ENCODE data around the gene OTOL1. TPM values are rescaled to one million over a fixed set of nuclear protein-coding genes. Genes with fewer than 3 reads are reported as not detected.

Gene OTOL1
- total RNA-seq (1 to 10 TPM in 1 of 2 donors, not detected in 1; 1.0 TPM), polyA plus RNA-seq (ENCODE audit: insufficient read length in 2 of 2) (not detected)
- long read RNA-seq, donor 1: 0 reads
- long read RNA-seq, donor 2: 0 reads
- long read RNA-seq, donor 3: 0 reads
- long read RNA-seq, donor 4: 0 reads

GRCh38 chr3:161496508-161496907 is at the start of gene OTOL1:
TSS of gene OTOL1 (plus strand) at chr3:161496808. CDS start at chr3:161496808, 0 bp downstream.
- 80% methylated on average over 1 of the region's 1 CpG for WGBS (ENCODE audit: insufficient coverage)
- no peaks in the 10 kb centered on the region for H3K36me3 ChIP-seq (ENCODE audit: control insufficient read depth, insufficient read depth, low read length)
- no peaks in the 10 kb centered on the region for H3K27me3 ChIP-seq (ENCODE audit: control insufficient read depth, insufficient read depth, low read length)
- DNase-seq (ENCODE audit: low read depth in 4 of 6, low spot score in 6 of 6): no peak
- H3K4me1 ChIP-seq (ENCODE audit: control insufficient read depth, insufficient read depth, low read length): no peaks in the 10 kb centered on the region
- H3K4me3 ChIP-seq (ENCODE audit: low read depth, low read length): no peak within 1 kb of the TSS
- no peak within 1 kb of the TSS for H3K27ac ChIP-seq (ENCODE audit: low read depth, low read length)
- H3K9me3 ChIP-seq (ENCODE audit: control insufficient read depth, insufficient read depth, low read length): no peaks in the 10 kb centered on the region

DNA sequence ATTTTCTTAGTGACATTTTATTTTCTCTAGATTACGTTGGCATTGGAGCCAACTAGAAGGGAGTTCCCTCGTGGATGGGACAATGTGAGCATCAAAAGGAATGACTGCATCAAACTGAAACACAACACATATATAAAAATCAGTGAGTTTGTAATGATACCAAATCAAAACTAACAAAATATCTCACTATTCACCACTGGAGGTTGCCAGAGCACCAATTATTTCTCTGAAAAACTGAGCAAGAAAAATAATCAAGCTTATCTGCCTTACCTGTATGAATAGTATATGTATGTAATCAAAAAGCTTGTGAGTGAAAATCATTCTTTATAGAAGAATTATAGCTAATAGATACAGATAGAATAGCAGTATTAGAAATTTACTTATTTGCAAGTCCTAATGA is 46.8 kb upstream of the OTOL1 start:
- peak in 1 of 6 donors; percentile 53 for DNase-seq (ENCODE audit: low read depth in 4 of 6, low spot score in 6 of 6)
- no CpG with 5 or more reads among the region's 2 CpGs for WGBS (ENCODE audit: insufficient coverage)
- Histone ChIP-seq H3K36me3 (ENCODE audit: control insufficient read depth, insufficient read depth, low read length) (no peaks in the 10 kb centered on the region), H3K4me1 (ENCODE audit: control insufficient read depth, insufficient read depth, low read length) (no peaks in the 10 kb centered on the region), H3K27me3 (ENCODE audit: control insufficient read depth, insufficient read depth, low read length) (no peaks in the 10 kb centered on the region), H3K9me3 (ENCODE audit: control insufficient read depth, insufficient read depth, low read length) (no peaks in the 10 kb centered on the region), H3K27ac (ENCODE audit: low read depth, low read length) (no peak overlapping the region), H3K4me3 (ENCODE audit: low read depth, low read length) (no peak overlapping the region)

DNA sequence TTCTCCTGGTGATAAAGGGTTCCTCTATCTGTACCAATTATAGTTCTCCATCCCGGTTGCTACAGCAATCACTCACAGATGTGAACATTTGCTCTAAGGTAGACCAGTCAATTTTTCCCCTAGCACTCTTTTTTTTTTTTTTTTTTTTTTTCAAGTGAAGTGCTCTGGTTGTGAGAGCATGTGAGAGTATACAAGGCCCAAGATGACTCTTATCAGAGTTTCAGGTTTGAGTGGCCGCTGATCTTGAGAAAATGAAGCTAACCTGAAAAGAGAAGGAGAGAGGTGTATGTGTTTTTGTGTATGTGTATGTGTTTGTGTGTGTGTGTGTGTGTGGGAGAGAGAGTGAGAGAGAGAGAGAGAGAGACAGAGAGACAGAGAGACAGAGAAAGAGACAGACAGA is 44.4 kb upstream of the OTOL1 start:
- Histone ChIP-seq H3K36me3 (ENCODE audit: control insufficient read depth, insufficient read depth, low read length) (no peaks in the 10 kb centered on the region), H3K27me3 (ENCODE audit: control insufficient read depth, insufficient read depth, low read length) (no peaks in the 10 kb centered on the region), H3K4me3 (ENCODE audit: low read depth, low read length) (no peak overlapping the region), H3K4me1 (ENCODE audit: control insufficient read depth, insufficient read depth, low read length) (no peaks in the 10 kb centered on the region), H3K9me3 (ENCODE audit: control insufficient read depth, insufficient read depth, low read length) (no peaks in the 10 kb centered on the region), H3K27ac (ENCODE audit: low read depth, low read length) (no peak overlapping the region)
- DNase-seq (ENCODE audit: low read depth in 4 of 6, low spot score in 6 of 6): no peak
- WGBS (ENCODE audit: insufficient coverage): 93% methylated on average over 1 of the region's 2 CpGs

- Histone ChIP-seq H3K4me3 (ENCODE audit: low read depth, low read length) (no peak overlapping the region), H3K4me1 (ENCODE audit: control insufficient read depth, insufficient read depth, low read length) (no peaks in the 10 kb centered on the region), H3K36me3 (ENCODE audit: control insufficient read depth, insufficient read depth, low read length) (no peaks in the 10 kb centered on the region), H3K27me3 (ENCODE audit: control insufficient read depth, insufficient read depth, low read length) (no peaks in the 10 kb centered on the region), H3K27ac (ENCODE audit: low read depth, low read length) (no peak overlapping the region), H3K9me3 (ENCODE audit: control insufficient read depth, insufficient read depth, low read length) (no peaks in the 10 kb centered on the region)
- DNase-seq (ENCODE audit: low read depth in 4 of 6, low spot score in 6 of 6): peak in 2 of 6 donors; percentile 10 to 12
- 43% methylated on average over 1 of the region's 2 CpGs for WGBS (ENCODE audit: insufficient coverage)
These were observed 42.0 kb upstream of the OTOL1 start for GRCh38 chr3:161454615-161455014.

DNA sequence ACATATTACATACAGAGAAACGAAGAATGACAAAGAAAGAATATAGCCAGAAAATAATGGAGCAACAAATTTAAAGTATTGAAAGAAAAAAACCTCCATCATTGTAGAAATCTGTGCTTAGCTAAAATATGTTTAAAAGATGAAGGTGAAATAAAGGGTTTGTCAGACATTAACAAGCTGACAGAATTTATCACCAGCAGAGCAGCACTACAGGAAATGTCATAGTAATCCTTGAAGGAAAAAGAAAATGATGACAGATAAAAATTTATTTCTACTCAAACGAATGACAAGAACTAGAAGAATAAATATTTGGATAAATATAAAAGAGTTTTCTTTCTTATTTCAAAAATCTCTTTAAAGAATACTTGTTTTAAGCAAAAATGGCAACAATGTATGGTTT is 40.6 kb upstream of the OTOL1 start:
- H3K36me3 ChIP-seq (ENCODE audit: control insufficient read depth, insufficient read depth, low read length): no peaks in the 10 kb centered on the region
- no peaks in the 10 kb centered on the region for H3K9me3 ChIP-seq (ENCODE audit: control insufficient read depth, insufficient read depth, low read length)
- H3K4me3 ChIP-seq (ENCODE audit: low read depth, low read length): no peak overlapping the region
- no peak for DNase-seq (ENCODE audit: low read depth in 4 of 6, low spot score in 6 of 6)
- WGBS (ENCODE audit: insufficient coverage): no CpG with 5 or more reads among the region's 2 CpGs
- no peaks in the 10 kb centered on the region for H3K27me3 ChIP-seq (ENCODE audit: control insufficient read depth, insufficient read depth, low read length)
- H3K4me1 ChIP-seq (ENCODE audit: control insufficient read depth, insufficient read depth, low read length): no peaks in the 10 kb centered on the region
- H3K27ac ChIP-seq (ENCODE audit: low read depth, low read length): no peak overlapping the region

DNA sequence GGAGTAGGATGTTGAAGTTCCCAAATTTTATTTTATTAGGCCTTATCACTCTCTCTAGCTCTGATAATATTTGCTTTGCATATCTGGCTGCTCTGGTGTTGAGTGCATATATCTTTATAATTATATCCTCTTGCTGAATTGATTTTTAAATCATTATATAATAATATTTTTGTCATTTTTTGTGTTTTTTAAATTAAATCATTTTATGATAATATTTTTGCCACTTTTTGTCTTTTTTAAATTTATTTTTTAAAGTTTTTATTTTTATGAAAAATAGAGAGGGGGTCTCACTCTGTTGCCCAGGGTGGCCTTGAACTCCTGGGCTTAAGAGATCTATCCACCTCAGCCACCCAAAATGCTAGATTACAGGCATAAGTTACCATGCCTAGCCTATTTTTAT is 34.5 kb upstream of the OTOL1 start:
- DNase-seq (ENCODE audit: low read depth in 4 of 6, low spot score in 6 of 6): no peak
- H3K27me3 ChIP-seq (ENCODE audit: control insufficient read depth, insufficient read depth, low read length): no peaks in the 10 kb centered on the region
- H3K4me1 ChIP-seq (ENCODE audit: control insufficient read depth, insufficient read depth, low read length): no peaks in the 10 kb centered on the region
- H3K27ac ChIP-seq (ENCODE audit: low read depth, low read length): no peak overlapping the region
- H3K4me3 ChIP-seq (ENCODE audit: low read depth, low read length): no peak overlapping the region
- no peaks in the 10 kb centered on the region for H3K36me3 ChIP-seq (ENCODE audit: control insufficient read depth, insufficient read depth, low read length)
- peaks cover 14% of the 10 kb centered on the region for H3K9me3 ChIP-seq (ENCODE audit: control insufficient read depth, insufficient read depth, low read length)

DNA sequence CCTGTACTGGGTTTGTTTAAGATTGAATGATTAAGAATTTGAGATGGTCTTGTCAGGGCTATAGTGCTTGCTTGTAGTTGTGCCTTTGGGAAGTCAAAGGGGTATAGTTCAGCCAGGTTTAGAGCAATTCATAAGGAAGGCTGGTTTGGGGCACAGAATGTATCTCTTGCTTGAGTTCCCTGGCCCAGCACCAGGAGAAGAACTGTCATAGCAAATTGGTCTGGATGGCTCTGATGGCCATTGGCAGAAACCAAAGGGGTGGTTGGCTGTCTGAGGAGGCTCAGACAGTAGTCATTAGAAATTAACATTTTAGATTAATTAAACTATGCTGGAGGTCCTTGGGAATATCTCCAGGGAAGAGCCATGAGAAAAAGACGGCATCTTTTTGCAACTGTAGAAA is 25.4 kb upstream of the OTOL1 start:
- H3K4me3 ChIP-seq (ENCODE audit: low read depth, low read length): no peak overlapping the region

DNA sequence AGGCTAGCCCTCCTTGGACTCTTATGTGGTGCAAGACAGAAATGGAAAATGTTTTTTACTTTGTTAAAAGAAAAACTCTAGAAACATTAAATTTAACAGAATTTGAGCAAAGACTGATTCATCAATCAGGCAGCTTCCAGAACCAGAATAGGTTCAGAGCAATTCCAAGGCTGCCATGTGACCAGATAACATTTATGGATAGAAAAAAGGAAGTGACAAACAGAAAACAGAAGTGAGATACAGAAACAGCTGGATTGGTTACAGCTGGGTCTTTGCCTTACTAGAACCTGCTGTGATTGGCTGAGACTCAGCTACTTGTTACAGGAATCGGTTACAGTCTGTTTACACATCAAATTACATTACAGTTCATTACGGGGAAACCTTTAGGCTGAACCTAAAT is 22.5 kb upstream of the OTOL1 start:
- H3K9me3 ChIP-seq (ENCODE audit: control insufficient read depth, insufficient read depth, low read length): no peaks in the 10 kb centered on the region
- no peaks in the 10 kb centered on the region for H3K27me3 ChIP-seq (ENCODE audit: control insufficient read depth, insufficient read depth, low read length)
- DNase-seq (ENCODE audit: low read depth in 4 of 6, low spot score in 6 of 6): no peak
- no peaks in the 10 kb centered on the region for H3K36me3 ChIP-seq (ENCODE audit: control insufficient read depth, insufficient read depth, low read length)
- WGBS (ENCODE audit: insufficient coverage): no CpG with 5 or more reads among the region's 2 CpGs
- H3K27ac ChIP-seq (ENCODE audit: low read depth, low read length): no peak overlapping the region
- no peaks in the 10 kb centered on the region for H3K4me1 ChIP-seq (ENCODE audit: control insufficient read depth, insufficient read depth, low read length)
- no peak overlapping the region for H3K4me3 ChIP-seq (ENCODE audit: low read depth, low read length)

More for the DNA sequence above, 25.4 kb upstream of the OTOL1 start:
- no peaks in the 10 kb centered on the region for H3K27me3 ChIP-seq (ENCODE audit: control insufficient read depth, insufficient read depth, low read length)
- no peaks in the 10 kb centered on the region for H3K36me3 ChIP-seq (ENCODE audit: control insufficient read depth, insufficient read depth, low read length)
- no peak for DNase-seq (ENCODE audit: low read depth in 4 of 6, low spot score in 6 of 6)
- no CpG with 5 or more reads among the region's 1 CpG for WGBS (ENCODE audit: insufficient coverage)
- H3K27ac ChIP-seq (ENCODE audit: low read depth, low read length): no peak overlapping the region
- H3K4me1 ChIP-seq (ENCODE audit: control insufficient read depth, insufficient read depth, low read length): no peaks in the 10 kb centered on the region
- no peaks in the 10 kb centered on the region for H3K9me3 ChIP-seq (ENCODE audit: control insufficient read depth, insufficient read depth, low read length)

DNA sequence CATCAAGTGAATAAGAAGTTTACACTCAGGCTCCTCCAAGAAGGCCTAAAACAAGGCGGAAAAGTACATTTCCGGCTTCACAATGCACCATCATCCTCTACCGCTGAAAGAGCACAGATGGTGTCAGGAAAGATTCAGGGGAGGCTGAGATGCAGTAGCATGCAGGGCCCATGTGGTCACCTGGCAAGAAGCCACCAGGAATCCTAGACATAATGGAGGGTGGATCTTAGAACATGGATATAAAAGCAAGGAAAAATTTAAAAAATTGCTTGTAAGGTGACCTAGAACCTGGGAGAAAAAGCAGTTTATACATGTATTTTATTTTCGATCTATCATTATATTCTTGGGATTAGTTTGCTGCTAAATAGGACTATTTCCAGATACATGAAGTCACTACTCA is 21.9 kb upstream of the OTOL1 start:
- peak in 1 of 6 donors; percentile 18 for DNase-seq (ENCODE audit: low read depth in 4 of 6, low spot score in 6 of 6)

DNA sequence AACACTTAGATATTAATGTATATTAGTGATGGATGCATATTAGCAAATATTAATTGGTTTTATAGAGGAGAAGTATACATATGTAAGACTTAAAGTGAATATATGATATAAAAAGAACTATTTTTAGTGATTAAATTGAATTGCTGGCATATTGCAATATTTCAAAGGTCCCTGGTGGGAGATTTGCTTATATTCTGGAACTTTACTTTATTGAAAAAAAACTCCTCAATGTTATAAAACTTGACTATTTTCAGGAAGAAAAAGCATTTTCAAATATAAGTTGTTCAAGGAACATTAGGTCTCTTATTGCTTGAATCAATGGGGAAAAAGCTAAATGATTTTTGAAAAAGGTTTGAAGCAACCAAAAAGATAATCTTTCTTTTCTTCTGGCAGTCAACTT is 21.4 kb upstream of the OTOL1 start:
- no peak overlapping the region for H3K4me3 ChIP-seq (ENCODE audit: low read depth, low read length)
- peak in 1 of 6 donors; percentile 54 for DNase-seq (ENCODE audit: low read depth in 4 of 6, low spot score in 6 of 6)
- H3K36me3 ChIP-seq (ENCODE audit: control insufficient read depth, insufficient read depth, low read length): no peaks in the 10 kb centered on the region
- no peaks in the 10 kb centered on the region for H3K9me3 ChIP-seq (ENCODE audit: control insufficient read depth, insufficient read depth, low read length)
- H3K4me1 ChIP-seq (ENCODE audit: control insufficient read depth, insufficient read depth, low read length): no peaks in the 10 kb centered on the region
- H3K27me3 ChIP-seq (ENCODE audit: control insufficient read depth, insufficient read depth, low read length): no peaks in the 10 kb centered on the region
- H3K27ac ChIP-seq (ENCODE audit: low read depth, low read length): no peak overlapping the region

More for the DNA sequence above, 21.9 kb upstream of the OTOL1 start:
- no CpG with 5 or more reads among the region's 4 CpGs for WGBS (ENCODE audit: insufficient coverage)
- Histone ChIP-seq H3K36me3 (ENCODE audit: control insufficient read depth, insufficient read depth, low read length) (no peaks in the 10 kb centered on the region), H3K27me3 (ENCODE audit: control insufficient read depth, insufficient read depth, low read length) (no peaks in the 10 kb centered on the region), H3K27ac (ENCODE audit: low read depth, low read length) (no peak overlapping the region), H3K4me3 (ENCODE audit: low read depth, low read length) (no peak overlapping the region), H3K9me3 (ENCODE audit: control insufficient read depth, insufficient read depth, low read length) (no peaks in the 10 kb centered on the region), H3K4me1 (ENCODE audit: control insufficient read depth, insufficient read depth, low read length) (no peaks in the 10 kb centered on the region)
